NOMO-1 treated with DMSO at 0.1 percent for 48 hours (cell line): ENCODE measurements around the gene MCRIP1.

ENCODE experiments used
- DNase-seq: peaks from one replicate; lab custom pipeline; 2025; ENCODE audit not compliant: unreplicated experiment; lab: John Stamatoyannopoulos, UW

MCRIP1 gene

GRCh38 chr17:81860756-81861568 lies 27.9 kb upstream of the MCRIP1 start:
- peak; percentile 100 for DNase-seq

- no peak for DNase-seq
Observed at GRCh38 chr17:81859906-81860755, 27.0 kb upstream of the MCRIP1 start, which contains the start of gene P4HB. TSS of gene P4HB (minus strand) at chr17:81860535. CDS start at chr17:81860471, 64 bp downstream.

- peak; percentile 33 for DNase-seq
Observed at GRCh38 chr17:81858967-81859905, 26.1 kb upstream of the MCRIP1 start.

- no peak for DNase-seq
Observed at GRCh38 chr17:81858170-81858966, 25.3 kb upstream of the MCRIP1 start.

GRCh38 chr17:81854974-81855774 lies 22.1 kb upstream of the MCRIP1 start:
- DNase-seq: no peak

GRCh38 chr17:81852237-81852636 lies 19.1 kb upstream of the MCRIP1 start:
- no peak for DNase-seq

GRCh38 chr17:81851423-81851822 lies 18.3 kb upstream of the MCRIP1 start:
- no peak for DNase-seq

GRCh38 chr17:81849457-81849856 lies 16.4 kb upstream of the MCRIP1 start:
- DNase-seq: no peak

- DNase-seq: no peak
Observed at GRCh38 chr17:81846743-81847689, 13.9 kb upstream of the MCRIP1 start.

- no peak for DNase-seq
Observed at GRCh38 chr17:81845881-81846742, 13.0 kb upstream of the MCRIP1 start.

GRCh38 chr17:81845361-81845760 lies 12.3 kb upstream of the MCRIP1 start:
- DNase-seq: no peak

GRCh38 chr17:81844887-81845286 lies 11.8 kb upstream of the MCRIP1 start:
- DNase-seq: no peak

GRCh38 chr17:81844327-81844851 lies 11.3 kb upstream of the MCRIP1 start:
- DNase-seq: no peak

GRCh38 chr17:81843713-81844326 lies 10.7 kb upstream of the MCRIP1 start:
- no peak for DNase-seq

GRCh38 chr17:81842725-81843504 lies 9.8 kb upstream of the MCRIP1 start:
- no peak for DNase-seq

GRCh38 chr17:81842378-81842724 lies 9.3 kb upstream of the MCRIP1 start:
- DNase-seq: no peak
